Fibroblast of pulmonary artery (primary cell): Measurements from ENCODE around the gene ARID1B.

Experiments
- DNase-seq: peaks from one replicate; pipeline ENCODE4 v3.0.0-alpha.2; 2010; ENCODE audit warnings: low read depth
- H3K4me3 ChIP-seq: replicated peaks from 2 replicates; pipeline ENCODE4 v1.5.1; 2011; ENCODE audit warnings: low read depth, mild to moderate bottlenecking, control low read depth, low read length, moderate library complexity
- TF ChIP-seq, protein P1 (sequence below): IDR thresholded peaks from 2 replicates; pipeline ENCODE4 v1.5.1; 2011; ENCODE audit warnings: mild to moderate bottlenecking, control low read depth, low read length, inconsistent platforms; ENCODE audit errors: missing control alignments

Gene ARID1B

GRCh38 chr6:156786652-156787051 lies 9.5 kb downstream of the ARID1B start:
- H3K4me3 ChIP-seq: no peak overlapping the region
- no peak for DNase-seq
- TF ChIP-seq, protein P1, sequence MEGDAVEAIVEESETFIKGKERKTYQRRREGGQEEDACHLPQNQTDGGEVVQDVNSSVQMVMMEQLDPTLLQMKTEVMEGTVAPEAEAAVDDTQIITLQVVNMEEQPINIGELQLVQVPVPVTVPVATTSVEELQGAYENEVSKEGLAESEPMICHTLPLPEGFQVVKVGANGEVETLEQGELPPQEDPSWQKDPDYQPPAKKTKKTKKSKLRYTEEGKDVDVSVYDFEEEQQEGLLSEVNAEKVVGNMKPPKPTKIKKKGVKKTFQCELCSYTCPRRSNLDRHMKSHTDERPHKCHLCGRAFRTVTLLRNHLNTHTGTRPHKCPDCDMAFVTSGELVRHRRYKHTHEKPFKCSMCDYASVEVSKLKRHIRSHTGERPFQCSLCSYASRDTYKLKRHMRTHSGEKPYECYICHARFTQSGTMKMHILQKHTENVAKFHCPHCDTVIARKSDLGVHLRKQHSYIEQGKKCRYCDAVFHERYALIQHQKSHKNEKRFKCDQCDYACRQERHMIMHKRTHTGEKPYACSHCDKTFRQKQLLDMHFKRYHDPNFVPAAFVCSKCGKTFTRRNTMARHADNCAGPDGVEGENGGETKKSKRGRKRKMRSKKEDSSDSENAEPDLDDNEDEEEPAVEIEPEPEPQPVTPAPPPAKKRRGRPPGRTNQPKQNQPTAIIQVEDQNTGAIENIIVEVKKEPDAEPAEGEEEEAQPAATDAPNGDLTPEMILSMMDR: no peak

GRCh38 chr6:156787569-156788492 lies 10.7 kb downstream of the ARID1B start:
- H3K4me3 ChIP-seq: no peak overlapping the region
- DNase-seq: no peak
- TF ChIP-seq, protein P1: no peak

- TF ChIP-seq, protein P1: no peak
- DNase-seq: no peak
- H3K4me3 ChIP-seq: no peak overlapping the region
Measured at GRCh38 chr6:156789081-156789943, 12.1 kb downstream of the ARID1B start.

GRCh38 chr6:156790711-156791319 lies 13.6 kb downstream of the ARID1B start:
- DNase-seq: no peak
- H3K4me3 ChIP-seq: no peak overlapping the region
- TF ChIP-seq, protein P1: no peak

DNA sequence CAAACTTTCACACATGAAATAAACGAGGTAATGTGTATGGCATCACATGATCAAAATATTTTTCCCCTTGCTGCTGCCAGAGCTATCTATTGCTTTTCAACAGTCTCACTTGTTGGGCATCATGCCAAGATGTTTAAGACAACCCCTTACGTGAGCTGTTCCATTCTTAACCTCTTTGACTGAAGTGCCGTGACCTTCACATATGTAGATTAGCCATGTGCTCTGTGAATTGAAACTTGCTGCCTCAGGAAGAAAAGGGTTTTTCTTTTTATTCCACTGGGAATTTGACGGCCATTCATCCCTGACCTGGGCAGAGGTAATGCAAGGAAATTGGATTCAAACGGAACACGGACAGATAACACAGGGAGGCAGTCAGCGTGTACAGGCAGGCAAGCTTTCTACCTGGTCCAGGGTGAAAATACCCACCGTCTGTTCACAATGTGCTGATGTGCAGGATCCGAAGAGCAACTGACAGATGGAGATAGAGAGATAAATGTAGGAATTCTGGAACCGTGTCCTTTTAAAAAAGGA lies 14.2 kb downstream of the ARID1B start:
- H3K4me3 ChIP-seq: no peak overlapping the region
- DNase-seq: peak; percentile 81
- TF ChIP-seq, protein P1: no peak

DNA sequence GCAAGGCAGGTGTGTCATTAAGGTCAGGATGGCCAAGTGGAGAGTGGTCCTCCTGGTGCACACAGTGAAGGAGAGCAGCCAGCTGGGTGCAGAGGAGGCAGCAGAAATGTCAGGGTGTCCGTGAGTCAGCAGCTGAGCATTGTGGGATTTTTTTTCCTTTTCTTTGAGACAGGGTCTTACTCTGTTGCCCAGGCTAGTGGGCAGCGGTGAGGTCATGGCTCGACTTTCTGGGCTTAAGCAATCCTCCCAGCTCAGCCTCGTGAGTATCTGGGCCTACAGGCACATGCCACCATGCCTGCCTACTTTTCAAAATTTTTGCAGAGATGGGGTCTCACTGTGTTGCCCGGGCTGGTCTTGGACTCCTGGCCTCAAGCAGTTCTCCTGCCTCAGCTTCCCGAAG lies 16.0 kb downstream of the ARID1B start:
- H3K4me3 ChIP-seq: no peak overlapping the region
- DNase-seq: no peak
- TF ChIP-seq, protein P1: no peak
